HG03097 (cell line): ENCODE results near the gene RPP25.
"Not testable (repeated sequence)": the region's sequence is repeated elsewhere in the genome, so short reads cannot be mapped to it uniquely, and the experiment has no call there.

Experiments
- ATAC-seq: cut with Tn5 transposase; IDR thresholded peaks from one replicate; pipeline ENCODE4 v1.9.1; 2021; ENCODE audit not compliant: unreplicated experiment, low FRiP score

RPP25 gene

DNA sequence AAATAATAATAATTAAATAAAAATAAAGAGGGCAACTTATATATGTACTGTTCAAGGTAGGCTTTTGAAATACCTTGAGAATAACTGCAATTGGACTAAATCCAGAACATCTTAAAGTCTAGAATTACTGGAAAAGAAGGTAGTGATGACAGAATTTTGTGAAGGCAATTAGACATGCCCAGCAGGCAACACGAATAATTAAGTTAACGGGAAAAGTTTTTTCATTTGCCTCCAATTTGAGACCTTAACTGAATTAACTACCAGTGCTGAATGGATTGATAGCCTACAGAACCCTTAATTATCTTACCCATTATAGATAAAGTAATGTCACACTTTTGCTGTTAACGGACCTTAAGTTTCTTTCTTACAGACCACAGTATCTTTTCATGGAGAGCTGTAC lies 32.0 kb downstream of the RPP25 start:
- no peak for ATAC-seq

DNA sequence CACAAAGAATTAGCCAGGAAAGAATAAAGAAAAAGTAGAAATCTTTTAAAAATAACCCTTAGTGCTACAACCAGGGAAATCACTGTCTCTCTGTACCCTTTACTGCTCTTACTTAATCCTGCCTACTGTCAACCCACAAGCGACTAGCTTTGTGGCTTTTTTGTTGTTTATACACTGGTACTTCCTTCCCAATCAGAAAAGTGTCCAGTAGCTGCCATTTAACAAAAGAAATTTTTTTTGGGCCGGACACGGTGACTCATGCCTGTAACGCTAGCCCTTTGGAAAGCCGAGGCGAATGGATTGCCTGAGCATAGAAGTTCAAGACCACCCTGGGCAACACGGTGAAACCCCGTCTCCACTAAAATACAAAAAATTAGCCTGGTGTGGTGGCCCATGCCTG lies 36.1 kb downstream of the RPP25 start:
- ATAC-seq, result no peak

DNA sequence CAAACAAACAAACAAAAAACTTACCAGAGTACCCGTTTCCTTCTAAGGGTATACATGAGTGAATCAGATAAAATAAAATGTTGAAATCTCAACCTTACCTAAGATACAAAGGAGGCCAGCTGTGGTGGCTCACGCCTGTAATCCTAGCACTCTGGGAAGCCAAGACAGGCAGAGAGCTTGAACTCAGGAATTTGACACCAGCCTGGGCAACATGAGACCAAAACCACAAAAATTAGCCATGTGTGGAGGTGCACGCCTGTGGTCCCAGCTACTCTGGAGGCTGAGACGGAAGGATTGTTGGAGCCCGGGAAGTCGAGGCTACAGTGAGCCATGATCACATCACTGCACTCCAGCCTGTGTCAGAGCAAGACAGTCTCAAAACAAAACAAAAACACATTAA lies 38.9 kb downstream of the RPP25 start:
- no peak for ATAC-seq

DNA sequence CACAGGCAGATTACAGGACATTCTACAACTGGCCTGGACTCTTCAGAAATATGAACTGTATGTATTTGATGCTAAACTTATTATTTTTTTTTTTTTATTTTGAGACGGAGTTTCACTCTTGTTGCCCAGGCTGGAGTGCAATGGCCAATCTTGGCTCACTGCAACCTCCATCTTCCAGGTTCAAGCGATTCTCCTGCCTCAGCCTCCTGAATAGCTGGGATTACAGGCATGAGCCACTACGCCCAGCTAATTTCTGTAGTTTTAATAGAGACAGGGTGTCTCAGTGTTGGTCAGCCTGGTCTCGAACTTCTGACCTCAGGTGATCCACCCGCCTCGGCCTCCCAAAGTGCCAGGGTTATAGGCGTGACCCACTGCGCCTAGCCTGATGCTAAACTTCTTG lies 42.8 kb downstream of the RPP25 start:
- ATAC-seq, result not testable (repeated sequence)

DNA sequence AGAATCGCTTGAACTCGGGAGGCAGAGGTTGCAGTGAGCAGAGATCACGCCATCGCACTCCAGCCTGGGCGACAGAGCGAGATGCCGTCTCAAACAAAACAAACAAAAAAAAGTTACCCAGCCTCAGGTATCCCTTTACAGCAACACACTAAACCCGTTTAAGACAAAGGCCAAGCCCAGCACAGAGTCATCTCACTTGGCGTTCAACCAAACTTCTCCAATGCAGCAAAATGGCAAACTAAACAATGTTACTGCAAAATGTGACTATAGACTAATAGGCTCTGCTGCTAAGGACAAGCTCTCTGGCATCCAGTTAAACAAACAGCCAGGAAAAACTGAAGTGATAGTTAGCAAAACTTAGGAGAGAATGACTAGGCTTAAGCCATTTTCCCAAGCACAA lies 43.5 kb downstream of the RPP25 start:
- ATAC-seq, result no peak

DNA sequence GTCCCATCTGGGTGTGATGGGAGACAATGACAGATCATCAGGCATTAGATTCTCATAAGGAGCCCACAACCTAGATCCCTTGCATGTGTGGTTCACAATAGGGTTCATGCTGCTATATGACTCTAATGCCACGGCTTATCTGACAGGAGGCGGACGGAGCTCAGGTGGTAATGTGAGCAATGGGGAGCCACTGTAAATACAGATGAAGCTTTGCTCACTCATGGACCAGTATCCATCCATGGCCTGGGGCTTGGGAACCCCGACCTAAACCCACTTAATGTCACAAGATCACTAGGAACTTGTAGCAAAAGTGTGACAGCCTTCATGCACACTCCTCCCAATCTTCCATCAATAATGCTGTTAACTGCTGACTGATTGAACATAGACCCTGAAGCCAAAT lies 47.9 kb downstream of the RPP25 start:
- no peak for ATAC-seq

DNA sequence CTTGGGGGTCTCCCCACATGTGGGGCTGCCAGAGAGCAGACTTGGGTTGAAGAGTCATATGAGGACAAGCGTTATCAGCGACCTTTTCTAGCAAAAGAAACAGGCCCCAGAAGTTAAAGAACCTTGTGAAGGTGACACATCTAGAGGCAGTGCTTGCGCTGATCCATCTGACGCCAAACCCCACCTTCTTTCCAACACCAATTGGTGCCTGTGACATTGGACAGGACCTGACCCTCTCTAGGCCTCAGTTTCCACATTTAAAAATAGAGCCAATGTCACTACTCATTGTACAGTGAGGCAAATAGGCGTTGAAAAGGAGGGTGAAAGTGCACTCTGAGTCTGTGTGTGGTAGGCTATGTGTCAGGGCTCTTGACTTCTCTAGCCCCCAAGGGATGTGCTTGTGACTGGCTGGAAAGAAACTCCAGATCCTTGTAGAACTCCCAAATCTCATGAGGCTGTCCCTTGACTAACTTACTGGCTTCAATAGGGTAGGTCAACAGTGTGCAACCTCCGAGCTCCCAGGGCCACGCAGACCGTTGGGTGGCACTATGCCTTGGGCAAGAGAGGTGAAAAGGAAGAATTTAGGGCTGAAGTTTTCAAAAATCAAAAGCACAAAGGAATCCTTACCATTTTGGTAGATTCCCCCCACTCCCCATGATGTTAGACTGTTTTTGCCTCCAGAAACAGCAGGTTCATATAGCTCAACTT lies 49.3 kb downstream of the RPP25 start:
- no peak for ATAC-seq

DNA sequence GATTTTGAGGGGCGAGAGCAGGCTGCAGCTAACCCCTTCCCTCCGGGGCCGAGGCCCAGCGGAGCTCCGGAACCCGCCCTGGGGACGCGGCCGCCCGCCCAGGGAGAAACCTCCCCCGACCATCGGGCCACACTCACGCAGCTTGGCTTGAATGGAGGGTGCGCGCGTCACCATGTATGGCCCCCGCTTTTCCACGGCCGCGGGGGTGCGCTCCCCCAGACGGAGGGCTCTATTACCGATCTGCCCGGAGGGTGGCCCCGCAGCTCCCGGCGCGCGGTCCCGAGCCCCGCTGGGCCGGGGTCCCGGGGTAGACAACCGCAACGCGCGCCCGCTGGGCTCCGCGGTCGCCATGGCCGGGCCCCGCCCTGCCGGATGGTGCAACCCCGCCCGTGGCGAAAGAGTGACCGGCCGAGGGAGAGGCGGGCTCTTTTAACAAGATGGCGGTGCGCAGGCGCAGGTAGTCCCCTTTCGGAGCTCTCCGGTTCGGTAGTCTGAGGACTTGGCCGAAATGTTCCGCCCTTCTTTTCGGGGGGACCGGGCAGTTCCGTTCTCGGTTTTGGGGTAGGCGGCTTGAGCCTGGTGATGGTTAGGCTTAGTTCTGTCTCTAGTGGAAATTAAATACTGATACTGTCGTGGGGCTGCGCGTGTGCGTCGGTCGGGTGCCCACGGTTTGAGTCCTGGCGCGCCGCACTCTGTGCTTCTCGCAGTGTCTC lies 50.0 kb downstream of the RPP25 start, which contains the start of gene FAM219B:
TSS of gene FAM219B (minus strand) at position 402 of the 713 bp plus-strand sequence. CDS start at position 351, 51 bp downstream.
- ATAC-seq, result peak; percentile 86

DNA sequence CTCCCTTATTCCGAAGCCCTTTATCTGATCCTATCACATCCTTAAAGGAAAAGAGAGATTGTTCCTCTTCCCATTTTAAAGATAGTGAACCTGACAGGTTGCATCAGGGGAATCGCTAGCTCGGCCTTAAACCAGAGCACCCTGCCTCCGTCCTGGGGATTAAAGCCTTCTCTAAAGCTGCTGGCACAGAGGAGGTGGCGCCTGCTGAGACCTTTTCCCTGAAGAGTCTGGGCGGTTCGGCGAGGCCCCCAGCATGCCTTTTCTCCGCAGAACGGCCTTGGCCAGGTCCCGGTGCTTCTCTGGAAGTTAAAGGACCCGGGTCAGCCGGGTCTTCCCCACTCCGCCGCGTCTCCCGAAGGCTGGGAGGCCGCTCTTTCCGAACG lies 50.5 kb downstream of the RPP25 start:
- ATAC-seq, result no peak
